Myocyte (in vitro differentiated cells): ENCODE measurements around the gene PSMC3IP. TPM values are rescaled to one million over a fixed set of nuclear protein-coding genes. Genes with fewer than 3 reads are reported as not detected.

Experiments
- DNase-seq: peaks from one replicate; pipeline ENCODE4 v3.0.0-alpha.2; 2012; ENCODE audit warnings: low read depth
- total RNA-seq: library from RNA; depleted of rRNA; stranded (reverse); fragments of >200 nt; gene quantifications from 2 replicates; pipeline ENCODE4 v1.2.3, GENCODE V29; 2014

Gene PSMC3IP
- total RNA-seq, 1 donor from 2014 or later: 1.2 TPM

GRCh38 chr17:42586514-42587230 is 9.1 kb upstream of the PSMC3IP start:
- no peak for DNase-seq

- DNase-seq: no peak
These were observed 7.8 kb upstream of the PSMC3IP start for GRCh38 chr17:42585353-42585752.

- no peak for DNase-seq
These were observed 7.4 kb upstream of the PSMC3IP start for GRCh38 chr17:42584880-42585279.

- DNase-seq: no peak
These were observed 4.3 kb upstream of the PSMC3IP start for GRCh38 chr17:42581744-42582270.

- DNase-seq: no peak
These were observed 2.4 kb upstream of the PSMC3IP start for GRCh38 chr17:42579794-42580551.

- peak; percentile 81 for DNase-seq
These were observed 847 bp upstream of the PSMC3IP start for GRCh38 chr17:42578282-42578869.

- DNase-seq: no peak
These were observed 393 bp downstream of the PSMC3IP start for GRCh38 chr17:42577140-42577531.

- DNase-seq: no peak
These were observed 3.1 kb downstream of the PSMC3IP start for GRCh38 chr17:42574463-42574862.

GRCh38 chr17:42573095-42573494 is 4.4 kb downstream of the PSMC3IP start:
- no peak for DNase-seq

GRCh38 chr17:42571435-42572225 is 5.9 kb downstream of the PSMC3IP start:
- DNase-seq: no peak

- DNase-seq: no peak
These were observed 9.0 kb downstream of the PSMC3IP start for GRCh38 chr17:42568341-42569111.

- peak; percentile 91 for DNase-seq
These were observed 10.5 kb downstream of the PSMC3IP start, which contains the start of gene MLX for GRCh38 chr17:42566883-42567573. MLX (plus strand) TSS chr17:42567100; CDS start chr17:42567125, 25 bp downstream.

- peak; percentile 35 for DNase-seq
These were observed 11.2 kb downstream of the PSMC3IP start for GRCh38 chr17:42566215-42566882.

- DNase-seq: no peak
These were observed 11.9 kb downstream of the PSMC3IP start for GRCh38 chr17:42565523-42566214.

- DNase-seq: no peak
These were observed 12.6 kb downstream of the PSMC3IP start for GRCh38 chr17:42564815-42565522.

GRCh38 chr17:42563950-42564349 is 13.6 kb downstream of the PSMC3IP start:
- no peak for DNase-seq

- DNase-seq: peak; percentile 37
These were observed 14.0 kb downstream of the PSMC3IP start for GRCh38 chr17:42563543-42563942.

GRCh38 chr17:42563143-42563509 is 14.4 kb downstream of the PSMC3IP start:
- DNase-seq: no peak
